H9 (cell line): Measurements from ENCODE around the gene MRI1. TPM values are rescaled to one million over a fixed set of nuclear protein-coding genes. Genes with fewer than 3 reads are reported as not detected.

Experiments
- DNase-seq: peaks from one replicate; pipeline ENCODE4 v3.0.0-alpha.2; 2017
- H2AFZ ChIP-seq: one replicate; pipeline ENCODE4 v1.6.1; 2013; ENCODE audit warnings: mild to moderate bottlenecking, low read length, control low read depth, moderate library complexity
- H2AK5ac ChIP-seq: 2 replicates; pipeline ENCODE4 v1.6.1; 2013; ENCODE audit warnings: low read length, control low read depth, mixed read lengths; ENCODE audit not compliant: insufficient read length
- H2BK120ac ChIP-seq: one replicate; pipeline ENCODE4 v1.6.1; 2013; ENCODE audit warnings: low read depth, mild to moderate bottlenecking, low read length, control low read depth, inconsistent platforms; ENCODE audit not compliant: poor library complexity, severe bottlenecking
- H2BK12ac ChIP-seq: 2 replicates; pipeline ENCODE4 v1.6.1; 2013; ENCODE audit warnings: low read length, control low read depth, mixed read lengths, low read depth; ENCODE audit not compliant: insufficient read length
- H2BK15ac ChIP-seq: 2 replicates; pipeline ENCODE4 v1.6.1; 2013; ENCODE audit warnings: low read depth, low read length, control low read depth
- H2BK20ac ChIP-seq: one replicate; pipeline ENCODE4 v1.6.1; 2013; ENCODE audit warnings: low read depth, mild to moderate bottlenecking, low read length, control low read depth, inconsistent platforms; ENCODE audit not compliant: poor library complexity, severe bottlenecking
- H2BK5ac ChIP-seq: 2 replicates; pipeline ENCODE4 v1.6.1; 2013; ENCODE audit warnings: low read length, control low read depth, mixed read lengths; ENCODE audit not compliant: insufficient read length
- H3K14ac ChIP-seq: 2 replicates; pipeline ENCODE4 v1.6.1; 2013; ENCODE audit warnings: low read length, control low read depth; ENCODE audit not compliant: insufficient read depth
- H3K18ac ChIP-seq: 2 replicates; pipeline ENCODE4 v1.6.1; 2013; ENCODE audit warnings: low read depth, mild to moderate bottlenecking, mixed read lengths, low read length, control low read depth; ENCODE audit not compliant: insufficient read length
- H3K23ac ChIP-seq: 2 replicates; pipeline ENCODE4 v1.6.1; 2013; ENCODE audit warnings: low read length, control low read depth, mixed read lengths, low read depth; ENCODE audit not compliant: insufficient read length
- H3K23me2 ChIP-seq: 2 replicates; pipeline ENCODE4 v1.6.1; 2013; ENCODE audit warnings: low read depth, mild to moderate bottlenecking, mixed read lengths, low read length, control low read depth; ENCODE audit not compliant: insufficient read length, poor library complexity, severe bottlenecking
- H3K27ac ChIP-seq: 2 replicates; pipeline ENCODE4 v1.5.1; 2013; ENCODE audit warnings: low read length, control low read depth, mixed read lengths, low read depth; ENCODE audit not compliant: insufficient read length
- H3K27me3 ChIP-seq: 2 replicates; pipeline ENCODE4 v1.6.1; 2013; ENCODE audit warnings: low read length, control low read depth, inconsistent platforms; ENCODE audit not compliant: insufficient read depth
- H3K4ac ChIP-seq: 2 replicates; pipeline ENCODE4 v1.6.1; 2013; ENCODE audit warnings: low read depth, mild to moderate bottlenecking, control low read depth, inconsistent platforms, low read length, moderate library complexity
- H3K4me1 ChIP-seq: 2 replicates; pipeline ENCODE4 v1.6.1; 2013; ENCODE audit warnings: low read length, control low read depth, inconsistent platforms; ENCODE audit not compliant: insufficient read depth
- H3K4me2 ChIP-seq: 2 replicates; pipeline ENCODE4 v1.6.1; 2013; ENCODE audit warnings: low read length, control low read depth, mixed read lengths; ENCODE audit not compliant: insufficient read length, insufficient read depth
- H3K56ac ChIP-seq: 2 replicates; pipeline ENCODE4 v1.6.1; 2013; ENCODE audit warnings: low read depth, mild to moderate bottlenecking, mixed read lengths, low read length, control low read depth; ENCODE audit not compliant: insufficient read length
- H3K79me1 ChIP-seq: 2 replicates; pipeline ENCODE4 v1.6.1; 2013; ENCODE audit warnings: low read depth, mild to moderate bottlenecking, moderate library complexity, low read length, control low read depth, inconsistent platforms; ENCODE audit not compliant: insufficient read depth, poor library complexity, severe bottlenecking
- H3K79me2 ChIP-seq: 2 replicates; pipeline ENCODE4 v1.6.1; 2013; ENCODE audit warnings: low read length, control low read depth, inconsistent platforms; ENCODE audit not compliant: insufficient read depth
- H3K9ac ChIP-seq: 2 replicates; pipeline ENCODE4 v1.6.1; 2013; ENCODE audit warnings: low read length, control low read depth, mixed read lengths; ENCODE audit not compliant: insufficient read length; ENCODE audit errors: extremely low read depth
- H3K9me3 ChIP-seq: one replicate; pipeline ENCODE4 v1.6.1; 2013; ENCODE audit warnings: low read depth, low read length, inconsistent platforms; ENCODE audit not compliant: control insufficient read depth
- H3T11ph ChIP-seq: one replicate; pipeline ENCODE4 v1.6.1; 2013; ENCODE audit warnings: mild to moderate bottlenecking, low read length, control low read depth, inconsistent platforms
- H4K20me1 ChIP-seq: one replicate; pipeline ENCODE4 v1.6.1; 2013; ENCODE audit not compliant: control insufficient read depth, insufficient read length, insufficient read depth
- H4K5ac ChIP-seq: 2 replicates; pipeline ENCODE4 v1.6.1; 2013; ENCODE audit warnings: low read depth, mild to moderate bottlenecking, mixed read lengths, low read length, control low read depth; ENCODE audit not compliant: insufficient read length
- H4K8ac ChIP-seq: replicated peaks from 2 replicates; pipeline ENCODE4 v1.6.1; 2013; ENCODE audit warnings: low read length, control low read depth, mixed read lengths, low read depth; ENCODE audit not compliant: insufficient read length
- H4K91ac ChIP-seq: 2 replicates; pipeline ENCODE4 v1.6.1; 2013; ENCODE audit warnings: low read depth, mild to moderate bottlenecking, moderate library complexity, mixed read lengths, low read length, control low read depth; ENCODE audit not compliant: insufficient read length
- H3K27ac Mint-ChIP-seq, 3 experiments: 2 replicates in 2 of 3; 3 replicates in 1 of 3; pipeline ENCODE4 v1.8.0; 2020 to 2021; ENCODE audit warnings: mixed read lengths in 3 of 3, mild to moderate bottlenecking in 1 of 3, moderate library complexity in 1 of 3
- H3K27me3 Mint-ChIP-seq: 2 replicates; pipeline ENCODE4 v1.8.0; 2021; ENCODE audit warnings: low read depth, mild to moderate bottlenecking, moderate library complexity, mixed read lengths
- H3K36me3 Mint-ChIP-seq, 3 experiments: 2 replicates in 2 of 3; 3 replicates in 1 of 3; pipeline ENCODE4 v1.8.0; 2020 to 2021; ENCODE audit warnings: low read depth in 3 of 3, mixed read lengths in 3 of 3; ENCODE audit not compliant: insufficient read depth in 1 of 3
- H3K4me1 Mint-ChIP-seq, 2 experiments: 2 replicates each; pipeline ENCODE4 v1.8.0; 2020; ENCODE audit warnings: mixed read lengths in 2 of 2
- H3K4me3 Mint-ChIP-seq, 2 experiments: 2 replicates in 1 of 2; 3 replicates in 1 of 2; pipeline ENCODE4 v1.8.0; 2020 to 2021; ENCODE audit warnings: mild to moderate bottlenecking in 2 of 2, mixed read lengths in 2 of 2, moderate library complexity in 1 of 2
- H3K9me3 Mint-ChIP-seq, 2 experiments: 2 replicates in 1 of 2; 3 replicates in 1 of 2; pipeline ENCODE4 v1.8.0; 2020; ENCODE audit warnings: mild to moderate bottlenecking in 2 of 2, mixed read lengths in 2 of 2, moderate library complexity in 1 of 2
- CTCF ChIP-seq: fragments of 200-600 bp; sonication (generic); conservative IDR thresholded peaks from 3 replicates; pipeline ENCODE4 v1.8.0; 2021; ENCODE audit warnings: antibody characterized with exemption, mild to moderate bottlenecking
- WGBS: extraction: QIAGEN DNeasy Blood & Tissue Kit; methylation state at CpG from one replicate; pipeline ENCODE4 v1.1.7; 2013; ENCODE audit warnings: missing lambda C conversion rate, low lambda C conversion rate, mixed read lengths; ENCODE audit not compliant: insufficient read length; ENCODE audit errors: extremely low coverage; 5-methylcytosine and 5-hydroxymethylcytosine counted together
- total RNA-seq: library from RNA; stranded (reverse); gene quantifications from 2 replicates; pipeline ENCODE4 v1.2.1, GENCODE V29; 2021

The MRI1 gene
- total RNA-seq, 1 experiment from 2014 or later, result 19.5 TPM

- no peak overlapping the region for H4K5ac ChIP-seq
- Mint-ChIP-seq H3K27ac (peak overlapping the region in 2 of 3 experiments; percentile 74 to 81; a peak in 3 of 7 replicates), H3K36me3 (peaks cover 0 to 1% (median 1%) of the 10 kb centered on the region in 3 experiments; a peak in 2 of 7 replicates), H3K4me3 (peak overlapping the region in 1 of 2 experiments; percentile 43; a peak in 2 of 5 replicates), H3K9me3 (no peaks in the 10 kb centered on the region; a peak in 1 of 5 replicates), H3K27me3 (peaks cover 1% of the 10 kb centered on the region; the same call in 1 of the 2 replicates), H3K4me1 (peaks cover 8 to 22% of the 10 kb centered on the region in 2 experiments)
- H3T11ph ChIP-seq, result no peak overlapping the region
- no peak overlapping the region for H2AK5ac ChIP-seq
- peak overlapping the region; percentile 20 for H3K18ac ChIP-seq
- H2AFZ ChIP-seq, result no peak overlapping the region
- H3K56ac ChIP-seq, result no peak overlapping the region
- no peak overlapping the region for H2BK5ac ChIP-seq
- H3K14ac ChIP-seq, result peak overlapping the region; percentile 7; the same call in 1 of the 2 replicates
- H2BK120ac ChIP-seq, result no peak overlapping the region
- no peaks in the 10 kb centered on the region for H3K4me1 ChIP-seq
- H4K91ac ChIP-seq, result no peak overlapping the region
- no peaks in the 10 kb centered on the region for H4K20me1 ChIP-seq
- WGBS, result no CpG with 5 or more reads among the region's 17 CpGs
- H3K9ac ChIP-seq, result no peak overlapping the region
- no peak overlapping the region for H4K8ac ChIP-seq
- H2BK12ac ChIP-seq, result no peak overlapping the region
- no peaks in the 10 kb centered on the region for H3K23me2 ChIP-seq
- no peak overlapping the region for H3K4ac ChIP-seq
- peak; percentile 85 for DNase-seq
- no peaks in the 10 kb centered on the region for H3K27me3 ChIP-seq
- TF ChIP-seq CTCF, result peak; percentile 88
- H3K79me1 ChIP-seq, result no peaks in the 10 kb centered on the region
- H3K9me3 ChIP-seq, result no peaks in the 10 kb centered on the region
- no peaks in the 10 kb centered on the region for H3K79me2 ChIP-seq
- H3K27ac ChIP-seq, result no peak overlapping the region
- no peak overlapping the region for H2BK15ac ChIP-seq
- no peak overlapping the region for H3K4me2 ChIP-seq
- H2BK20ac ChIP-seq, result no peak overlapping the region
- H3K23ac ChIP-seq, result no peak overlapping the region
Observed at GRCh38 chr19:13784731-13785452, 20.6 kb downstream of the MRI1 start.
